K562 (cell line): ENCODE data around the gene KCTD11. TPM values are rescaled to one million over a fixed set of nuclear protein-coding genes. Genes with fewer than 3 reads are reported as not detected.

Experiments used
- MGA ChIP-seq: fragments of 450-650 bp; IDR thresholded peaks from 2 replicates; pipeline ENCODE4 v1.6.1; 2016; ENCODE audit warnings: mild to moderate bottlenecking, moderate library complexity
- NR2C2 ChIP-seq, 2 experiments: fragments of 200-800 bp in 1 of 2; sonication (Bioruptor generic) in 1 of 2; sonication (generic) in 1 of 2; formaldehyde crosslinking in 1 of 2; IDR thresholded peaks; 2 replicates each; pipeline versions ENCODE4 v1.6.1 to v1.8.0; 2016 to 2022; ENCODE audit warnings: mild to moderate bottlenecking in 1 of 2, missing compliant biosample characterization in 1 of 2, missing genetic modification characterization in 1 of 2, missing genetic modification reagents in 1 of 2
- POLR2B ChIP-seq: fragments of 450-650 bp; IDR thresholded peaks from 2 replicates; pipeline ENCODE4 v1.6.1; 2018; ENCODE audit warnings: low read depth; ENCODE audit not compliant: partially characterized antibody
- ZC3H8 ChIP-seq: fragments of 450-650 bp; IDR thresholded peaks from 2 replicates; pipeline ENCODE4 v1.6.1; 2017
- ZNF407 ChIP-seq: fragments of 450-650 bp; IDR thresholded peaks from 2 replicates; pipeline ENCODE4 v1.6.1; 2016; ENCODE audit warnings: low read depth
- ZNF511 ChIP-seq: sonication (generic); formaldehyde crosslinking; IDR thresholded peaks from 2 replicates; pipeline ENCODE4 v1.8.0; 2022; ENCODE audit warnings: mild to moderate bottlenecking, missing genetic modification reagents
- polyA plus RNA-seq, 8 experiments: library from polyadenylated mRNA; depleted of rRNA in 4 of 8; stranded (reverse) in 5 of 8; unstranded in 3 of 8; fragments of >200 nt; fragmentation: Nextera tagmentation in 2 of 8; fragmentation: Illumina TruSeq in 1 of 8; extraction: Ambion mirVana in 2 of 8; extraction: Trizol in 1 of 8; gene quantifications; 2 replicates each; pipeline versions ENCODE4 v1.2.1 to v1.2.3, GENCODE V29; 2011 to 2014; ENCODE audit warnings: inconsistent platforms in 1 of 8, missing spikeins in 1 of 8
- total RNA-seq, 7 experiments: library from RNA; depleted of rRNA in 6 of 7; stranded (reverse); fragments of >200 nt in 6 of 7; fragmentation: Illumina TruSeq in 2 of 7; extraction: Trizol in 2 of 7; gene quantifications; 2 replicates each; pipeline versions ENCODE4 v1.2.1 to v1.2.3, GENCODE V29; 2011 to 2021; ENCODE audit warnings: low replicate concordance in 1 of 7

The KCTD11 gene
- total and polyA plus RNA-seq, 9 of the 15 experiments (the other 6 are each of a cell fraction or from before 2014, with no cell fraction given): 0.01 to 3.2 (median 2.5) TPM; not detected in 1

- TF ChIP-seq MGA: peak; percentile 96
- no peak for TF ChIP-seq ZC3H8
- no peak for TF ChIP-seq NR2C2 (CRISPR knock-in tag; IDR thresholded peaks at IDR 0.05)
- peak; percentile 59 for TF ChIP-seq NR2C2 (tag; IDR thresholded peaks at IDR 0.05)
- TF ChIP-seq ZNF511 (CRISPR knock-in tag): peak; percentile 22; the same call in 1 of the 2 replicates
- TF ChIP-seq ZNF407: no peak
- no peak for TF ChIP-seq POLR2B
Observed at GRCh38 chr17:7394452-7395191, 42.7 kb downstream of the KCTD11 start, which contains the start of gene PLSCR3 (continued).
